Epithelial cell of esophagus (primary cell): ENCODE results near the gene HOXA3.

Experiments used
- DNase-seq: peaks from one replicate; pipeline ENCODE4 v3.0.0; 2010; ENCODE audit warnings: low read depth
- H3K4me3 ChIP-seq: 2 replicates; pipeline ENCODE4 v1.5.1; 2011; ENCODE audit warnings: mild to moderate bottlenecking, low read length, control low read depth
- TF ChIP-seq, protein P1 (sequence below): IDR thresholded peaks from 2 replicates; pipeline ENCODE4 v1.5.1; 2011; ENCODE audit warnings: low read depth, mild to moderate bottlenecking, low read length, control low read depth, inconsistent platforms; ENCODE audit not compliant: insufficient read depth; ENCODE audit errors: missing control alignments

HOXA3 gene

DNA sequence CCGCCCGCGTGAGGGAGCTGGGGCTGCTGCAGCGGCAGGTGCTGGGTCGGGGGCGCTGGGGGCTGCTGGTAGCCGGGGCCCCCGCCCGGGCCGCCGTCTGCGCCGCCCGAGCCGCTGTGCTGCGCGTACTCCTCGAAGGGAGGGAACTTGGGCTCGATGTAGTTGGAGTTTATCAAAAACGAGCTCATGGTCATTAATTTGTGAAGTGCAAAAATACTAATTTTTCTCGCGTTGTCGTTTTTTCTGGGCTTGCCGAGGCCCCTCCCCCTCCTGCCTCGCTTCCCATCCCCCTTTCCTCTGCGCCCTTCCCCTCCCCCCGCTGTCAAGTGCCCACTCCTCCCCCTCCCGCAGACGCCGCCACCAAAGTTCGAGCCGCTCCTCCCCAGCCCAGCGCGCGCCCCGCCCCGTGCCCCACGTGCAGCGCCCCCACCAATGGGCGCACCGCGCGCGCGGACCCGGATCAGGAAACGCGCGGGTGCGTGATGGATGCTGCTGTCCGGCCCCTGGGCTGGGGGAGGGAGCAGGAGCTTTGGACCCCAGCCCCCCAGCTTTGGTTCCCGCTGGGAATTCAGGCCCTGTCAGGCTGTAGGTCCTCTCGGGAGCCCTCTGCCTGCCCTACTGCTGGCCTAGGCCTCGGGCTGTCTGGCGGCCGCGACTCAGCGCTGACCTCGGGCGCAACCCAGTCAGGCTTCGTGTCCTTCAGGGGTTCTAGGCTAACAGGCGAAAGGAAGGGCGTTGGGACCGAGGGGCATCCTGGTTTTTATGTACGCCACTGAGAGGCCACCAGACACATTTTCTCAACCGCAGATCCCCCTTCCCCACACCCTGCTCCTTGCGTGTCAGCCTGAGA is 21.6 kb downstream of the HOXA3 start, which contains the start of gene HOXA4:
Gene HOXA4 (minus strand): TSS at position 218 of the 850 bp plus-strand sequence. CDS start 24 bp downstream, at position 194.
- DNase-seq = peak; percentile 86
- H3K4me3 ChIP-seq = peak within 1 kb of the TSS; percentile 69
- TF ChIP-seq, protein P1, sequence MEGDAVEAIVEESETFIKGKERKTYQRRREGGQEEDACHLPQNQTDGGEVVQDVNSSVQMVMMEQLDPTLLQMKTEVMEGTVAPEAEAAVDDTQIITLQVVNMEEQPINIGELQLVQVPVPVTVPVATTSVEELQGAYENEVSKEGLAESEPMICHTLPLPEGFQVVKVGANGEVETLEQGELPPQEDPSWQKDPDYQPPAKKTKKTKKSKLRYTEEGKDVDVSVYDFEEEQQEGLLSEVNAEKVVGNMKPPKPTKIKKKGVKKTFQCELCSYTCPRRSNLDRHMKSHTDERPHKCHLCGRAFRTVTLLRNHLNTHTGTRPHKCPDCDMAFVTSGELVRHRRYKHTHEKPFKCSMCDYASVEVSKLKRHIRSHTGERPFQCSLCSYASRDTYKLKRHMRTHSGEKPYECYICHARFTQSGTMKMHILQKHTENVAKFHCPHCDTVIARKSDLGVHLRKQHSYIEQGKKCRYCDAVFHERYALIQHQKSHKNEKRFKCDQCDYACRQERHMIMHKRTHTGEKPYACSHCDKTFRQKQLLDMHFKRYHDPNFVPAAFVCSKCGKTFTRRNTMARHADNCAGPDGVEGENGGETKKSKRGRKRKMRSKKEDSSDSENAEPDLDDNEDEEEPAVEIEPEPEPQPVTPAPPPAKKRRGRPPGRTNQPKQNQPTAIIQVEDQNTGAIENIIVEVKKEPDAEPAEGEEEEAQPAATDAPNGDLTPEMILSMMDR = no peak

GRCh38 chr7:27129729-27130539 is 22.4 kb downstream of the HOXA3 start:
- H3K4me3 ChIP-seq = peak overlapping the region; percentile 69
- no peak for DNase-seq
- TF ChIP-seq, protein P1 = no peak

DNA sequence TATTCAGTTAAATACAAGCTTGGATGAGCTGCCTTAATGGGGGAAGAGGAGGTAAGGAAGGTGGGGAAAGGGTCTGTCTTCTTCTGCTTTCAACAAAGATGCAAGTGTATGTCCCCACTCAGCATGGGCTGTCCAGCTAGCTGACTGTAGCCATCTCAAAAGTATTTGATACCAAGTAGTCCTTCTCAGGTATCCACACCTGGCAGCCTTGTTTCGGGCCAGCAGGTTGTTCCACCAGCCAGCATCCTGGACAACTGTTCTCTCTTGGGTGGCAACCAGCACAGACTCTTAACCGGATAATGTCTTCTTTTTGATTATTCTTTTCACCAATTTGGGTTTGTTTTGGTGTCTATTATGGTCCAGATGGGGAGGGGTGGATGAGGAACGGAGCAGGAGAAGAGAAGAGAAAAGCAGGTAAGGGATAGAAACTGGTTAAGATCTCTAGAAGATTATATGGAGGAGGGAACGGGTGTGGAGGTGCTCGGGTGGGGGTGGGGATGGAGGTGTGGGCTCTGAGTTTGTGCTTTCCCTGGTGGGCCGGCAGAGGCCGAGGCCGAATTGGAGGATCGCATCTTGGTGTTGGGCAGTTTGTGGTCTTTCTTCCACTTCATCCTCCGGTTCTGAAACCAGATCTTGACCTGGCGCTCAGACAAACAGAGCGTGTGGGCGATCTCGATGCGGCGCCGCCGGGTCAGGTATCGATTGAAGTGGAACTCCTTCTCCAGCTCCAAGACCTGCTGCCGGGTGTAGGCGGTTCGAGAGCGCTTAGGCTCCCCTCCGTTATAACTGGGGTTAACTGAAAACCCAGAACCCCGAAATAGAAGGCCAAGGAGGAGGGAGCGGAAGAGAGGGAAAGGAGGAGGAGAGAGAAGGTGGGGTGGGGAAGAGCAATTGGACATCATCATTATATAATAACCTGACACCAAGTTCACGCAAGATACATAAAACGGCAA is 23.3 kb downstream of the HOXA3 start:
- TF ChIP-seq, protein P1 = no peak
- H3K4me3 ChIP-seq = no peak overlapping the region
- DNase-seq = no peak

GRCh38 chr7:27128034-27128433 is 24.3 kb downstream of the HOXA3 start:
- no peak for DNase-seq
- no peak overlapping the region for H3K4me3 ChIP-seq
- TF ChIP-seq, protein P1 = no peak

GRCh38 chr7:27126596-27127327 is 25.6 kb downstream of the HOXA3 start:
- no peak for DNase-seq
- TF ChIP-seq, protein P1 = no peak
- no peak overlapping the region for H3K4me3 ChIP-seq

GRCh38 chr7:27125986-27126394 is 26.4 kb downstream of the HOXA3 start:
- no peak overlapping the region for H3K4me3 ChIP-seq
- TF ChIP-seq, protein P1 = no peak
- no peak for DNase-seq
